Tibial artery (tissue), 4 donors: ENCODE data around the gene PKNOX2.
A peak's percentile ranks its signal among the peaks of the same experiment; 100 is the strongest.

Experiments used
- DNase-seq, 2 donors: peaks; one replicate each; pipeline ENCODE4 v3.0.0-alpha.2; 2019
- H3K27ac ChIP-seq, 2 donors: fragments of 200-600 bp; sonication (generic) in 1 of 2; 1 replicate in 1 of 2; 2 replicates in 1 of 2; pipeline ENCODE4 v1.5.1; 2018 to 2019; ENCODE audit warnings: mild to moderate bottlenecking in 1 of 2
- H3K27me3 ChIP-seq, 2 donors: fragments of 200-600 bp; sonication (generic) in 1 of 2; one replicate each; pipeline versions ENCODE4 v1.5.1 to v1.6.0; 2016 to 2019
- H3K36me3 ChIP-seq, 3 donors: fragments of 200-600 bp; sonication (generic) in 2 of 3; one replicate each; pipeline ENCODE4 v1.5.1; 2016 to 2019; ENCODE audit warnings: mild to moderate bottlenecking in 2 of 3
- H3K4me1 ChIP-seq, 4 donors: fragments of 200-600 bp; sonication (generic) in 2 of 4; 1 replicate in 3 of 4; 2 replicates in 1 of 4; pipeline ENCODE4 v1.5.1; 2016 to 2019
- H3K4me3 ChIP-seq, 2 donors: fragments of 200-600 bp; sonication (generic) in 1 of 2; 1 replicate in 1 of 2; 2 replicates in 1 of 2; pipeline ENCODE4 v1.5.1; 2018 to 2019; ENCODE audit warnings: mild to moderate bottlenecking in 2 of 2
- H3K9me3 ChIP-seq, 3 donors: fragments of 200-600 bp; sonication (generic) in 1 of 3; one replicate each; pipeline ENCODE4 v1.5.1; 2016 to 2019
- intact Hi-C: fragments of 100-400 bp; cut with DNase I; formaldehyde crosslinking; loops from one replicate; pipeline ENCODE4 v1.15.0; 2023; ENCODE audit warnings: low total_unique reads
- TF ChIP-seq, protein P1 (sequence below), 2 experiments: fragments of 200-600 bp in 1 of 2; fragments of 450-650 bp in 1 of 2; IDR thresholded peaks; one replicate each; pipeline ENCODE4 v1.5.1; 2017 to 2019; ENCODE audit warnings: antibody characterized with exemption in 2 of 2, mild to moderate bottlenecking in 1 of 2, moderate library complexity in 1 of 2

PKNOX2 gene

DNA sequence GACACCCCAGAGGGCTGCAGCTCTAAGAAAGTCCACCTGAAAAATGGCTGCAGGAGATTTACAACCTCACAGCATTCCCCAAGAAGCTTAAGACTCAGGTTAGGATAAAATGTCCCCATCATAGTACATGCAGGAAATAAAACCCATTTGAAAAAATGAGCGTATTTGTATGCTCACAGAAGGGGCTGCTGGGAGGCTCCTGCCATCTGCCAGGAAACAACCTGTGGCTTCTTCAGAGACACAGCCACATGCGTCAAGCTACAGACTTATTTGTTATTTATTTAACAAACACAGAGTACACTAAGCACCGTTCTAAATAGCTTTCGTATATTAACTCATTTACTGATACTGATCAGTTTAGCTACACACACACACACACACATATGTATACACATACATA, 258.1 kb downstream of the PKNOX2 start:
- Histone ChIP-seq H3K36me3 (no peaks in the 10 kb centered on the region), H3K9me3 (no peaks in the 10 kb centered on the region), H3K4me1 (peaks cover 0 to 13% (median 6%) of the 10 kb centered on the region in 4 donors), H3K4me3 (no peak overlapping the region), H3K27ac (no peak overlapping the region), H3K27me3 (no peaks in the 10 kb centered on the region)
- TF ChIP-seq, protein P1, sequence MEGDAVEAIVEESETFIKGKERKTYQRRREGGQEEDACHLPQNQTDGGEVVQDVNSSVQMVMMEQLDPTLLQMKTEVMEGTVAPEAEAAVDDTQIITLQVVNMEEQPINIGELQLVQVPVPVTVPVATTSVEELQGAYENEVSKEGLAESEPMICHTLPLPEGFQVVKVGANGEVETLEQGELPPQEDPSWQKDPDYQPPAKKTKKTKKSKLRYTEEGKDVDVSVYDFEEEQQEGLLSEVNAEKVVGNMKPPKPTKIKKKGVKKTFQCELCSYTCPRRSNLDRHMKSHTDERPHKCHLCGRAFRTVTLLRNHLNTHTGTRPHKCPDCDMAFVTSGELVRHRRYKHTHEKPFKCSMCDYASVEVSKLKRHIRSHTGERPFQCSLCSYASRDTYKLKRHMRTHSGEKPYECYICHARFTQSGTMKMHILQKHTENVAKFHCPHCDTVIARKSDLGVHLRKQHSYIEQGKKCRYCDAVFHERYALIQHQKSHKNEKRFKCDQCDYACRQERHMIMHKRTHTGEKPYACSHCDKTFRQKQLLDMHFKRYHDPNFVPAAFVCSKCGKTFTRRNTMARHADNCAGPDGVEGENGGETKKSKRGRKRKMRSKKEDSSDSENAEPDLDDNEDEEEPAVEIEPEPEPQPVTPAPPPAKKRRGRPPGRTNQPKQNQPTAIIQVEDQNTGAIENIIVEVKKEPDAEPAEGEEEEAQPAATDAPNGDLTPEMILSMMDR (IDR thresholded peaks at IDR 0.05): no peak
- DNase-seq: no peak
- intact Hi-C loops: no loop called here

DNA sequence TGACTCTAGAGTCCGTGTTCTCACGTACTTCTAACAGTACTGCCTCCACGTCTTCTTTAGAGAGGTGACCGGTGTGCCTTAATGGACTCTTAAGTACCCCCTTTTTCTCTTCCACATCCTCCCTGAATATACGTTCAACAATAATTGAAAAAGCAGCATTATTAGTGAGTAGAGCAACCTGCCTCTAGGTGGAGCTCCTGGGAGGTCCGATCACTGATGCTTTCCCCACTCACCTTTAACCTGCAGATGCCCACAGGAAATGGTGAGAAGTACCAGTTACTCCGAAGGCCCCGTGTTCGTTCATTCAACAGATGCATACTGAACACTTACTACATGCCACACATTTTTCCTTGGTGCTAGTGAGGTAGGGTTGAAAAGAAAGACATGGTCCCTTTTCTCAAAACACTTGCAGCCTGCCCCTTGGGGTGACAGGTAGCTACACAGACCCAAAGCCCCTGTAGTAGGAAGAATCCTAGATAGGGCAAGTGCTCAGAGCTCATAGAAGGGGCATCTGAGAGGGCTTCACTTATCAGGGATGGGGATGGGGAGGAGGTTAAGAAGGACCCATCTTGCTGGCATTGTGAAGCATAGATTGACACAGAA, 258.8 kb downstream of the PKNOX2 start:
- no peaks in the 10 kb centered on the region for H3K27me3 ChIP-seq
- H3K9me3 ChIP-seq: no peaks in the 10 kb centered on the region
- H3K4me3 ChIP-seq: no peak overlapping the region
- H3K27ac ChIP-seq: no peak overlapping the region
- no peaks in the 10 kb centered on the region for H3K36me3 ChIP-seq
- intact Hi-C loops: no loop called here
- peaks cover 0 to 13% (median 6%) of the 10 kb centered on the region in 4 donors for H3K4me1 ChIP-seq
- TF ChIP-seq, protein P1 (IDR thresholded peaks at IDR 0.05): no peak
- no peak for DNase-seq

DNA sequence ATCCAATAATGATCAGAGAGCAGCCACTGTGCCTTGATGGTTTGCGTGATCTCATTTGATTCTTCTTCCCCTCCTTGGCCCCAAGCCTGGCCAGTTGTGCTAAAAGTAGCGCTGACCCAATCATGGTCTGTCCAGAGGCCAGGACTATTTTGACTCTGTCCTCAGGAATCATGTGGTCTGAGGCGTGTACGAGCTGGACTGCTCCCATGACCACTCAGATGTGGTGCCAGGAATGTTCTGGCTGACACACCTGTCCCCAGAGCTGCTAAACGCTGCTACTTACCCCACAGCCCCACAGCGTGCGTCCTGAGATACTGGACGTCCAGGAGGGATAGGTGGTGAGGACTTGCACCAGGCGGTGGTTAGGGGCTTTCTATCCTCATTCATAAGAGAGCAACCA, 261.1 kb downstream of the PKNOX2 start:
- no peaks in the 10 kb centered on the region for H3K9me3 ChIP-seq
- no peaks in the 10 kb centered on the region for H3K36me3 ChIP-seq
- intact Hi-C loops: no loop called here
- H3K4me3 ChIP-seq: no peak overlapping the region
- TF ChIP-seq, protein P1 (IDR thresholded peaks at IDR 0.05): no peak
- H3K4me1 ChIP-seq: peaks cover 0 to 13% (median 6%) of the 10 kb centered on the region in 4 donors
- H3K27ac ChIP-seq: no peak overlapping the region
- DNase-seq: peak; percentile 56 to 76
- H3K27me3 ChIP-seq: no peaks in the 10 kb centered on the region

DNA sequence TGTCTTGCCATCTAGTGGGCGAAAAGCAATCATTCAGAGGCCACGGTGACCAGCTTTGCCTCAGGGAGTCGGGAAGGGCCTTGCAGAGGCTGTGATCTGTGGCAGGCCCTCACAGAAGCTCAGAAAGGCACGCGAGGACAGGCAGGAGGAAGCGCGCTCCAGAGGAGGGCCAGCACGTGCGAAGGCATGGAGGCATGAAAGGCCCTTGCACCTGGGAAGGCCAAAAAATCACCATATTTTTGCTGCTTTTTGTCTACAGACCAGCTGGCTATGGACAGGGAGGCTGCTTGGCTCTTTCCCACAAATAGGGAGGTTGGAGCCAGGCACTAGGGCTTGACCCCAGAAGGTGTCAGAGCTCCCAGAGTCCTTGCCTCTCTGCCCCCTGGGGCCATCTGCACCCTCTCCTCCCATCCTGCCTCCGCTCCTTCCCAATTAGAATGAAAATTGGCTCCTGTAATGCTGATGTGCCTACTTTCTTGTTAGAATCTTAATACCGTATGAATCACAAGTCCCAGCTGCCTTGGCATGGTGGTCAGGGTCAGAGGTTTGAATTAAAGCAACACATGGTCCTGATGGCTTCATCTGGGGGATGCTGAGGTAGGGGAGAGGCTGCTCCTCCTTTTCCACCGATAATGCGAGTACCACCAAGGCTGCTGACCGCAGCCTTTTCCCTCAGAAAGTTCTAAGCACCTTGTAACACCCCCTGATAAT, 262.4 kb downstream of the PKNOX2 start:
- peaks cover 0 to 7% (median 0%) of the 10 kb centered on the region in 3 donors for H3K36me3 ChIP-seq
- intact Hi-C loops: no loop called here
- no peak overlapping the region for H3K27ac ChIP-seq
- peaks cover 0 to 13% (median 6%) of the 10 kb centered on the region in 4 donors for H3K4me1 ChIP-seq
- H3K27me3 ChIP-seq: no peaks in the 10 kb centered on the region
- no peak for DNase-seq
- H3K9me3 ChIP-seq: no peaks in the 10 kb centered on the region
- H3K4me3 ChIP-seq: no peak overlapping the region
- TF ChIP-seq, protein P1 (IDR thresholded peaks at IDR 0.05): no peak

DNA sequence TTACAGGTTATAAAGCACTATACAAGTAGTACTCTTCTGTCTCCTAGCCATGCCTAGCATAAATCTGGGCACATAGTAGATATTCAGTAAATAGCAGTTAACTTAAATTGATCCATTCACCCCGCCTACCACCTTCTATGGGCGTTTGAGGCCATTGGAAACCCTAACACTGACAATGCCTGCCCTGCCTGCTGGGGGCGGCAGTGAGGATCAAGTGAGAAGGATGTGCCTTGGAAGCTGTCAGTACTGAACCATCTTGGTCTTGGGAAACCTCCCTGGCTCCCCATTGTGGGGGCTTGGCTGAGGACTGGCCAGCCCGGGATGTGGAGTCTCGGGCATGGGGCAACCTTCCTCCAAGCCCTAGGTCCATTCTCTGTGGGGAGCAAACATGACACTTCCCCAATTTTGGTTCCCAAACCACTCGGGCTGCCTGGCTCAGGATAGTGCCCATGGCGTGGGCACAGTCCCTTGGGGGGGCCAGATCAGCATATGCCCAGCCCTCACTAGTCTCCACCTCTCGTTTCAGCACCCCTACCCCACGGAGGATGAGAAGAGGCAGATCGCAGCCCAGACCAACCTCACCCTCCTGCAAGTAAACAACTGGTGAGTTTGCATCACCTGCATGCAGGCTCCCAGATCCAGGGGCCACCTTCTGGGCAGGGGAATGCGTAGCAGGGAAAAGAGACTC, 264.1 kb downstream of the PKNOX2 start:
- no peaks in the 10 kb centered on the region for H3K9me3 ChIP-seq
- intact Hi-C loops: no loop called here
- H3K27ac ChIP-seq: no peak overlapping the region
- TF ChIP-seq, protein P1 (IDR thresholded peaks at IDR 0.05): no peak
- peaks cover 0 to 7% (median 0%) of the 10 kb centered on the region in 3 donors for H3K36me3 ChIP-seq
- H3K4me3 ChIP-seq: no peak overlapping the region
- no peaks in the 10 kb centered on the region for H3K27me3 ChIP-seq
- peaks cover 0 to 13% (median 6%) of the 10 kb centered on the region in 4 donors for H3K4me1 ChIP-seq
- no peak for DNase-seq
